ENCODE results near the gene GPR25.

Gene GPR25

DNA sequence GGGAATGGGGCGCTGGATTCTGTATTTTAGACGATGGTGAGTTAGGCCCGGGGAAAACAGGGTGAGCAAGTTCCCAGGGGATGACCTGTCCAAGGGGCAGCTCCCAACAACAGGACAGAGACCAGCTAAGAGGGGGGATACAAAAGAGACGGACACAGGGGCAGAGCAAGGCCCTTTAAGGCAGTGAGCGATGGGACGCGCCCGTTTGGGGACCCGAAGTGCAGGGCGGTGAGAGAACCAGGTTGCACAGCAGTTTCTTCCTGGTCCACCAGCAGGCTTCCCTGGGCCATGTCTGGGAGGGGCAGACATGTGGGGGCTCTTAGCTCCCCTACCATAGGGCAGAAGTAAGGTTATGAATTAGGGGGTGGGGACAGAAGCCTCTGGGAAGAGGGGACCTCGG lies 43.9 kb downstream of the GPR25 start:
- DNase-seq, result no peak

- DNase-seq, result no peak
Observed at GRCh38 chr1:200917291-200917817, 44.6 kb downstream of the GPR25 start.

DNA sequence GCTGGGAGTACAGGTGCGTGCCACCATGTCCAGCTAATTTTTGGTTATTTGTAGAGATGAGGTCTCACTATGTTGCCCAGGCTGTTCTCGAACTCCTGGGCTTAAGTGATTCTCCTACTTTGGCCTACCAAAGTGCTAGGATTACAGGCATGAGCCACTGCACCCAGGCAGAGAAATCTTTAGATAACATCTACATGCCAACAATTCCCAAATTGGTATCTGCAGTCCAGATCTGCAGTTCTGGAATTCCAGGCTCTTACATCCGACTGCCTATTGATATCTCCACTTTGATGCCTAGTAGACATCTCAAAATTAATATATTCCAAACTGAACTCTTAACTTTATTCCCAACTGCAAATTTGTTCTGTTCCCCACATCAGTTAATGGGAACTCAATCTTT lies 45.2 kb downstream of the GPR25 start:
- no peak for DNase-seq

- DNase-seq, result no peak
Observed at GRCh38 chr1:200919386-200919785, 46.6 kb downstream of the GPR25 start.

DNA sequence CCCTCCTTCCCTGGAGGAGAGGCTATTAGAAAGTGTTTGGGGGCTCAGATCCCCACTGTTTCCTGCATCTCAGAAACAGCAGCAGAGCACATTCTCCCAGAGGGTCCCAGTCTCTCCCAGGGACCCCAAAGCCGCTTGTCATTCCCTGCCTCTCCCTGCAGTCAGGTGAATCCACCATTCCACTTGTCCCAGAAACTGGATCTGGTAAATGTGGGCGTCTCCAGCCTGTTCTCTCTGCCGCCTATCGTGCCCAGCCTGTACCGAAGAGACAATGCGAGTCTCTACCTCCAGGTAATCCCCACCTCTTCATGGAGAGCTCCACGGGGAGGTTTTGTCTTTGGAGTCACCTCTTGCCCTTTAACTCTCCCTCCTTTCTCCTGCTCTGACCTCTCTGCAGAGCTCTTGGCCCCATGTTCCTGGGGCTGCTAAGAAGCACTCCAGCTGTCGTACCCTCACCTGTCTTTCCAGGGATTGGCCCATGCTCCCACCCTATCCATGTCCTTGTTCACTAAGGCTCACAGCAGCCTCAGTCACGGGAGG lies 48.9 kb downstream of the GPR25 start:
- no peak for DNase-seq

- no peak for DNase-seq
Observed at GRCh38 chr1:200922406-200922805, 49.6 kb downstream of the GPR25 start.

- no peak for DNase-seq
Observed at GRCh38 chr1:200923601-200924000, 50.8 kb downstream of the GPR25 start.

Measured in NCI-H187 (cell line).